ENCODE measurements around the gene GATA1.
A peak's percentile ranks its signal among the peaks of the same experiment; 100 is the strongest.

The GATA1 gene

DNA sequence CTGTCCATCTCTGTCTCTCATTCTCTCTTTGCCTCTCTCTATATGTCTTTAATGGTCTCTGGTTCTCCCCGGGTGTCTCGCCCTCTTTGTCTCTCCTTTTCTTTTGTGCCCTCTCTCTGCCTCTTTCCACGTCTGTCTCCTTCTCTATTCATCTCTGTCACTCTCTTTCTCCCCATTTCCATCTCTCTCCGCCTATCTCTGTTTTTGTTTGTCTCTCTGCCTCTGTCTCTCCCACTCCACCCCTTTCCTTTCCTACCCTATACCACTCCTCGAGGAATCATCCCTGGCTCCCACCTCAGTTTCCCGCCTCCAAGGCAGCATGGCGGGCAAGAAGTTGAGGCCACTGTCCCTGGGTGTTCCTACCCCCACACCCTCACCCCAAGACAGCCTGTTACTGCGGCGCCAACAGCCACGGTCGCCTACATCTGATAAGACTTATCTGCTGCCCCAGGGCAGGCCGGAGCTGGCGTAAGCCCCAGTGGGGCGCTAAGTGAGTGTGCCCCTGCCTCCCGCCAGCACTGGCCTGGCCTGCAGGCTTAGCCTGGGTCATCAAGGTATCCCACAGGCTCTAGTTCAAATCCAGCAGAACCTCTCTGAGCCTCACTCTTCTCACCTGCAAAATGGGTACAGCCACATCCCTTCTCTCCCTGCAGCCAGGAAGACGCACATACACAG, 713 bp upstream of the GATA1 start:
- DNase-seq (ENCODE audit: low spot score) = no peak

DNA sequence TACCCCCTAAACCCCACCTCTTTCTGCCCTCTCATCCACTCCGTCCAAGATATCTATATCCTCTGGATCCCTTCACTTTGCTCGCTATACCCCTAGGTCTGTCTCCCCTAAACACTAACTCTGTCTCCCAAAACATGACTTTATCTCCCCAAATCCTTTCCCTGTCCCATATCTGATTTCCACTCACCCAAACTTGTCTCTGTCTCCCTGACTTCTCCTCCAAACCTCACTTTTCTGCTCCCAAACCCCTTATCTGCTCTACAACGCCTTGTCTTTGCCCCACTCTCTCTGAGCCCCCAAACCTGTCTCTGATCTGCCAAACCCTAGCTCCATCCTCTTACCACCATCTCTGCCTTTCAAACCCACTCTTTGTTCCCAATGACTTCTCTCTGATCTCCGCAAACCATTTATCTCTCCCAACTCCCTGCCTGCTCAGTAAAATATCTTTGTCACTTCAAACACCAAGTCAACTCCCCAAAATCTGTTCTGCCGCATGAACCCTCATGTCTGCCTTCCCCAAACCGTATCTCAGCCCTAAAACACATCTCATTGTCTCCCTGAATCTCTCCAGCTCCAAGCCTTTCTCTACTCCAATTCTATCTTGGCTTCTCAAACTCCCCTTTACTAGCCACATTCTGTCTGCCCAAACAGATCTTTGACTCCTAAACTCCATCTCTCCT, 575 bp downstream of the GATA1 start:
- DNase-seq (ENCODE audit: low spot score) = no peak

DNA sequence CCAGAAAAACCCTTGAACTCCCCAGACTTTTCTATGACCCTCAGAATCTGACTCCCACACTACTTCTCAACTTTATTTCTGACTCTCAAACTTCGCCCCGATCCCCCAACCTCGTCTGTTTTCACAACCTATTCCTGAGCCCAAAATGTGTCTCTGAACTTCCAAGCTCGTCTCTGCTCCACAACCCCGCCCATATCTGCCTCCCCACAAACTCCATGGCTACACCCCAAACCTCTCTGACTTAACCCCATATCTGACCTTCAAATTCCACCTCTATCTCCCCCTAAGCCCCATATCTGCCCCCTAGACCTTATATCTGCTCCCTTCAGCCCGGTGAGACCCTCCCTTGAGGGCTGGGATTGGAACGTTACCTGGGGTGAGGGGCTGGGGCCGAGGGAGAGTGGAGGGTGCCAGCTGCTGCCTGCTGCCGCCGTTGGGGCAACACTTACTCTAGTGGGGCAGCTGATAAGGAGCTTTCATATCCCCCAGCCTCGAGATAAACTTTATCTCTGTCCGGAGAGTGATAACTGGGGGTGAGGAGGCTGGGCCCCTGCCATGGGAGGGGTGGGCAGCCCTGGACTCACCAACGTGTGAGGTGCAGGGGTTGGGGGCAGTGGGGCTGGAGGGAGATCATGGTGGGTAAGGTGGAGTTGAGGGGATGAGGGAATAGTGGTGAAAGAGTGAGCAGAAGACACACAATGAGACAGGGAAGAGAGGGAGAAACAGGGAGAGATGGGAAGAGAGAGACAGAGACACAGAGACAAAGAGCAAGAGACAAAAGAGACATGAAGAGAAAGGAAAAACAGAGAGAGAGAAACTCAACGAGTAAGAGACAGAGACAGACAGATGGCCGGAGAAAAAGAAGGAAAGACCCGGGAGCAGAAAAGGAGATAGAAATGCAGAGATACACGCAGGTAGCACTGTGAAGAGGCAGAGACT, 1.4 kb downstream of the GATA1 start:
- no peak for DNase-seq (ENCODE audit: low spot score)

GRCh38 chrX:48789366-48790220, 3.2 kb downstream of the GATA1 start:
- DNase-seq (ENCODE audit: low spot score) = no peak

GRCh38 chrX:48790477-48790876, 4.1 kb downstream of the GATA1 start:
- no peak for DNase-seq (ENCODE audit: low spot score)

GRCh38 chrX:48791063-48791820, 4.9 kb downstream of the GATA1 start:
- no peak for DNase-seq (ENCODE audit: low spot score)

DNA sequence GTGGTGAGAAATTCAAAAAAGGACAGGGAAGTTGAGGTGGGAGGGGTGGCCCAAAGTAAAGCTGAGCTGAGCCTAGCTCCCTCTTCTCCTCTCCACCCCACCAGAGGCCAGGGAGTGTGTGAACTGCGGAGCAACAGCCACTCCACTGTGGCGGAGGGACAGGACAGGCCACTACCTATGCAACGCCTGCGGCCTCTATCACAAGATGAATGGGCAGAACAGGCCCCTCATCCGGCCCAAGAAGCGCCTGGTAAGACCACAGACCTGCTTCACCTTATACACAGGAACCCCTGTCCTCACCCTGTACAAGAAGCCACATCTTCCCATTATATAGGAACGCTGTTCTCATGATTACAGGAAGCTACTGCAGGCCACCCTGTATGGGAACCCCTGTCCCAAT, 5.8 kb downstream of the GATA1 start:
- DNase-seq (ENCODE audit: low spot score) = no peak

- no peak for DNase-seq (ENCODE audit: low spot score)
Observed at GRCh38 chrX:48793935-48794334, 7.5 kb downstream of the GATA1 start.

- DNase-seq (ENCODE audit: low spot score) = no peak
Observed at GRCh38 chrX:48794340-48794910, 8.0 kb downstream of the GATA1 start.

- DNase-seq (ENCODE audit: low spot score) = no peak
Observed at GRCh38 chrX:48794911-48795515, 8.6 kb downstream of the GATA1 start.

- DNase-seq (ENCODE audit: low spot score) = no peak
Observed at GRCh38 chrX:48798318-48798717, 11.9 kb downstream of the GATA1 start.

DNA sequence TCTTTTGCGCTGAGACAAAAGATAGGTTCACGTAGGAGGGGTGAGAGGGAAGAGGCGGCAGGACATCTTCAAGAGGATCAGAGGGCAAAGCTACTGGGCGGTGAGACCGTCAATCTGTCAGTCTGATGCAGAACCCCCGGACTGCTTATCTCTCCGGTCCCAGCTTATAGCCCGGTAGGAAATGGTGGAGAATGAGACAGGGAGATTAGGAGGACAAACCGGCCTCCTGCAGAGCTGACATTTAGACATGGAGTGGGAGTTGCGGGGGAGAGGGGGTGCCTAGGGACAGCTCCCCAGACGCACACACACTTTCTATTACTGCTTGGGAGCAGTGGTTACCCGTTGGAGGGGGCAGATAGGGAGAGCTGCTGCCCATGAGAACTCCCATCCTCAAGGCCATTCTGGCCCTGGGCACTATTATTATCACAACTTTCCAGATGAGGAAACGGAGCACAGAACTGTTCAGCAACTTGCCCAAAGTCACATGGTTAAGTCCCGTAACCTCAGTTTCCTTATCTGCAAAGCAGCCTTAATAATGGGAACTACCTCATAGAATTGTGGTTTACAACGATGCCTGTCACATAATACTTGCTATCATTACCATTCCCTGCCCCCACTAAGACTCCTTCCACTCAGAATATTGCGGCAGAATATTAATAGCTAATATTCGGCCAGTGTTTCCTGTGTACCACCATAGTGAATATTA, 14.3 kb downstream of the GATA1 start:
- DNase-seq (ENCODE audit: low spot score) = no peak

DNA sequence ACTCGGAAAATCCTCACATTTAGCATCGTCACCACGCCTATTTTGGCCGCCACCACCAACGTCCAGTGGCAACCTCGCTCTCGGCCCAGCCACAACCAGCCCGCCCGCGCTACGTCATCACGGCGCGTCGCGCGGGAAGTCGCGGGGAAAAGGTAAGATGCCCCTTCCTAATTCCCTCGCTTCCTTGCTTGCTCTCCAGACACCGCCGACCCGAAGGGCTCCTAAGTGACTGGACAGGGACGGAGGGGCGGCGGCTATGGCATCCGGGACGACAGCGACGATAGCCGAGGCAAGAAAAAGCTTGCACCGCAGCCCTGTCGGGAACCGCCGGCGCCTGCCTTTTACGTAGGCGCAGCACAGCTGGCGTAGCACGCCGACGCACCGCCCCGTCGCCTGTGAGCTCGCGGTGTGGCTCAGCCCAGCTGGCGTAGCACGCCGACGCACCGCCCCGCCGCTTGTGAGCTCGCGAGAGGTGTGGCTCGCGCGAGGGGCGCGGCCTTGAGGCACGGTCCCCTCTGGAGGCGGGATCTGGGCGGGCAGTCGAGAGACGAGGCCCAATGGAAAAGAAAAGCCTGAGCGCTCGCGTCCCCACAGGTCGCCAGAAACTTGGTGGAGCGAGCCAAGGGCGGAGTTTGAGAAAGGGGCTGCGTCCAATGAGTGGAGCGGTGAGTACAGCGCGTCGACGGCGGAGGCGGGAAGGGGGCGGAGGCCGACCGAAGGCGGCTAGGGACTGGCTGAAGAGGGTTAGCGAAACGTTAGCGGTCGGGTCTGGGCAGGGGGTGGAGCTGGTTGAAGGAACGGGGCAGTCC, 15.1 kb downstream of the GATA1 start, which contains the start of gene HDAC6:
Gene HDAC6, plus strand, starts transcription at position 788 of the 809 bp plus-strand sequence. CDS start 626 bp downstream, outside the sequence.
- peak; percentile 99 for DNase-seq (ENCODE audit: low spot score)

DNA sequence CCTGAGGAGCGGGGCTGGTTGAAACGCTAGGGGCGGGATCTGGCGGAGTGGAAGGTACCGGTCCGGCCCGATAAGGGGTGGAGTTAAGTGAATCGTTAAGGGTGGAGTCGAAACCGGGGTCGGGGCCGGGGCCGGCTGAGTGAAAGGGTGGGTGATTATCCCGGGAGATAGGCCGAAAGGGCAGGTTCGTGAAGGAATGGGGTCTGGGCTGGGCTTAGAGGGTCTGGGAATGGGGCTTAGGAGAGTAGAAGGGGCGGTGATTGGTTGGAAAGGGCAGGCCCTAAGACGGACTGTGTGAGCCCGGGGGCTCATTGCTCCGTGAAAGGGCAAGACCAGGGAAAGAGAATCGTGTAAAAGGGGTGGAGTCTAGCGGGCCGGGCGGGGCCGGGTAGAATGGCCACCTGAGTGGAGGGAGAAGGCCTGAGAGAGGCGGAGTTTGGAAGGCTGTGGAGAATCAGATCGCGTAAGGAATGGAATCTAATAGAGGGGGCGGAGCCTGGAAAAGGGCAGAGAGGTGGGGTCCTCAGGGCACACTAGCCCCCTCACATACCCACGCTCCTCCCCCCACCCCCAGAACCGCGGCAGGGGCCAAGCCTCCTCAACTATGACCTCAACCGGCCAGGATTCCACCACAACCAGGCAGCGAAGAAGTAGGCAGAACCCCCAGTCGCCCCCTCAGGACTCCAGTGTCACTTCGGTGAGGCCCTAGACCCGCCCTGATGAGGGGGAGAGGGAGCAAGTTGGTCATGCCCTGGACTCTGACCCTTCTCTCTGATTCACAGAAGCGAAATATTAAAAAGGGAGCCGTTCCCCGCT, 15.9 kb downstream of the GATA1 start:
- DNase-seq (ENCODE audit: low spot score) = peak; percentile 35

- DNase-seq (ENCODE audit: low spot score) = no peak
Observed at GRCh38 chrX:48802905-48803200, 16.5 kb downstream of the GATA1 start.

GRCh38 chrX:48806081-48806480, 19.7 kb downstream of the GATA1 start:
- no peak for DNase-seq (ENCODE audit: low spot score)

- peak; percentile 18 for DNase-seq (ENCODE audit: low spot score)
Observed at GRCh38 chrX:48813644-48814043, 27.3 kb downstream of the GATA1 start.

DNA sequence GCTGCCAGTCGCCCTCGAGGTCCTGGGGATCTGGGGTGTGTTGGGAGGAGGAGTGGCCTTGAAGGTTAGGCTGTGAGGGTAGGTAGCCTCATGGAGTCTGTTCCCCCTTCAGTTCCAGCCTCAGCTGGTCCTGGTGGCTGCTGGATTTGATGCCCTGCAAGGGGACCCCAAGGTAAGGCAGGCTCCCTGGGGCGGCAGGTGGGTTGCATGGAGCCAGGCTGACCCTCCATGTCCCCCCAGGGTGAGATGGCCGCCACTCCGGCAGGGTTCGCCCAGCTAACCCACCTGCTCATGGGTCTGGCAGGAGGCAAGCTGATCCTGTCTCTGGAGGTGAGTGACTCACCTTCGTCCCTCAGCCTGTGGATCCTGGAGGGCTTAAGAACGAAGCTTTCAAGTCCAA, 28.3 kb downstream of the GATA1 start:
- DNase-seq (ENCODE audit: low spot score) = no peak

Data from Ammon's horn (tissue), 1 donor.